ENCODE results near the gene RPAP2. TPM values are rescaled to one million over a fixed set of nuclear protein-coding genes. Genes with fewer than 3 reads are reported as not detected.

The RPAP2 gene
- total and polyA plus RNA-seq, 2 donors (not counting 3 experiments of a cell fraction or from before 2014, with no cell fraction given): 4.3 to 24.9 TPM

DNA sequence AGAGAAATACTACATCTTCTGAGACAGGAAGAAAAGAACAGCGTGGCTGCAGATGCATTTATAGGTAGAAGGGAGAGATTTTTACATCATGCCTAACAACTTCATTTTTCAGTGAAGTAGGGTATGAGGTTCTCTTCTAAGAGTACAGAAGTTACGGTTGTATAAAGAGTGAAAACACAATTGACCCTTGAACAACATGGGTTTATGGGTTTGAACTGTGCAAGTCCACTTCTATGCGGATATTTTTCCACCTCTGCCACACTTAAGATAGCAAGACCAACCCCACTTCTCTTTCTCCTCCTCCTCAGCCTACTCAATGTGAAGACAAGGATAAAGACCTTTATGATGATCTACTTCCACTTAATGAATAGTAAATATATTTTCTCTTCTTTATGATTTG lies 64.5 kb downstream of the RPAP2 start:
- intact Hi-C loops (cut with micrococcal nuclease) (no loop called here), dilution Hi-C loops (cut with MboI; ENCODE audit: extremely low pct_ligation_motif_present, low sequenced_read_pairs) (no loop called here)
- Histone ChIP-seq H3K4me3 (replicated peaks in 1 of 3; ENCODE audit: insufficient read depth in 1 of 3, low read depth in 1 of 3, low read length in 3 of 3) (no peak overlapping the region), H3K9me1 (replicated peaks; ENCODE audit: control insufficient read depth, extremely low read depth, insufficient read depth, low read length) (no peaks in the 10 kb centered on the region), H3K36me3 (ENCODE audit: control insufficient read depth in 2 of 2, extremely low read depth in 1 of 2, insufficient read depth in 2 of 2, low read length in 2 of 2) (peaks cover 0 to 2% of the 10 kb centered on the region in 2 experiments), H3K27ac (ENCODE audit: insufficient read depth, low read depth, low read length) (no peak overlapping the region), H3K79me2 (ENCODE audit: control insufficient read depth, insufficient read depth, low read length) (no peaks in the 10 kb centered on the region), H3K9me3 (replicated peaks; ENCODE audit: control insufficient read depth, insufficient read depth, low read length) (no peaks in the 10 kb centered on the region), H3K4me1 (ENCODE audit: control insufficient read depth, extremely low read depth, insufficient read depth, low read length) (no peaks in the 10 kb centered on the region), H2AFZ (ENCODE audit: low read depth, low read length) (no peak overlapping the region), H3K9ac (replicated peaks; ENCODE audit: extremely low read depth, insufficient read depth, low read length) (no peak overlapping the region), H4K20me1 (replicated peaks; ENCODE audit: control insufficient read depth, extremely low read depth, insufficient read depth, low read length) (no peaks in the 10 kb centered on the region), H3K4me2 (ENCODE audit: insufficient read depth, low read length) (no peak overlapping the region), H3K27me3 (ENCODE audit: control insufficient read depth in 2 of 2, insufficient read depth in 2 of 2, low read length in 2 of 2) (no peaks in the 10 kb centered on the region)
- no peak for DNase-seq (ENCODE audit: low read depth, low spot score)
- CTCF ChIA-PET: no interaction called here
- no TSS peak for BruUV-seq (replicated peaks)
- no peak for FAIRE-seq
- TF ChIP-seq, protein P1, sequence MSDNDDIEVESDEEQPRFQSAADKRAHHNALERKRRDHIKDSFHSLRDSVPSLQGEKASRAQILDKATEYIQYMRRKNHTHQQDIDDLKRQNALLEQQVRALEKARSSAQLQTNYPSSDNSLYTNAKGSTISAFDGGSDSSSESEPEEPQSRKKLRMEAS (IDR thresholded peaks at IDR 0.05; ENCODE audit: insufficient read depth, insufficient read length): no peak
- TF ChIP-seq FOS (IDR thresholded peaks at IDR 0.05; ENCODE audit: borderline replicate concordance, insufficient read depth, low read length) (no peak), MYC (IDR thresholded peaks at IDR 0.05; ENCODE audit: low read depth, low read length) (no peak), POLR2A (IDR thresholded peaks at IDR 0.05; ENCODE audit: low read depth, low read length) (no peak), GATA2 (IDR thresholded peaks at IDR 0.05; ENCODE audit: insufficient read depth, insufficient read length, low read depth, low read length) (no peak), EZH2 (IDR thresholded peaks at IDR 0.05; ENCODE audit: borderline replicate concordance, low read depth, low read length, severe bottlenecking) (no peak), POLR2AphosphoS5 (IDR thresholded peaks at IDR 0.05; ENCODE audit: insufficient read depth, low read depth, low read length) (no peak), JUN (IDR thresholded peaks at IDR 0.05; ENCODE audit: borderline replicate concordance, insufficient read depth, insufficient read length, low read depth) (no peak)
- TF ChIP-seq, protein P2, sequence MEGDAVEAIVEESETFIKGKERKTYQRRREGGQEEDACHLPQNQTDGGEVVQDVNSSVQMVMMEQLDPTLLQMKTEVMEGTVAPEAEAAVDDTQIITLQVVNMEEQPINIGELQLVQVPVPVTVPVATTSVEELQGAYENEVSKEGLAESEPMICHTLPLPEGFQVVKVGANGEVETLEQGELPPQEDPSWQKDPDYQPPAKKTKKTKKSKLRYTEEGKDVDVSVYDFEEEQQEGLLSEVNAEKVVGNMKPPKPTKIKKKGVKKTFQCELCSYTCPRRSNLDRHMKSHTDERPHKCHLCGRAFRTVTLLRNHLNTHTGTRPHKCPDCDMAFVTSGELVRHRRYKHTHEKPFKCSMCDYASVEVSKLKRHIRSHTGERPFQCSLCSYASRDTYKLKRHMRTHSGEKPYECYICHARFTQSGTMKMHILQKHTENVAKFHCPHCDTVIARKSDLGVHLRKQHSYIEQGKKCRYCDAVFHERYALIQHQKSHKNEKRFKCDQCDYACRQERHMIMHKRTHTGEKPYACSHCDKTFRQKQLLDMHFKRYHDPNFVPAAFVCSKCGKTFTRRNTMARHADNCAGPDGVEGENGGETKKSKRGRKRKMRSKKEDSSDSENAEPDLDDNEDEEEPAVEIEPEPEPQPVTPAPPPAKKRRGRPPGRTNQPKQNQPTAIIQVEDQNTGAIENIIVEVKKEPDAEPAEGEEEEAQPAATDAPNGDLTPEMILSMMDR (IDR thresholded peaks at IDR 0.05; ENCODE audit: extremely low read depth in 1 of 2, insufficient read depth in 1 of 2, low read depth in 1 of 2, low read length in 2 of 2): no peak
- POLR2A ChIA-PET: no interaction called here

Data from endothelial cell of umbilical vein (primary cell).